ENCODE results near the gene FCN2.

FCN2 gene

DNA sequence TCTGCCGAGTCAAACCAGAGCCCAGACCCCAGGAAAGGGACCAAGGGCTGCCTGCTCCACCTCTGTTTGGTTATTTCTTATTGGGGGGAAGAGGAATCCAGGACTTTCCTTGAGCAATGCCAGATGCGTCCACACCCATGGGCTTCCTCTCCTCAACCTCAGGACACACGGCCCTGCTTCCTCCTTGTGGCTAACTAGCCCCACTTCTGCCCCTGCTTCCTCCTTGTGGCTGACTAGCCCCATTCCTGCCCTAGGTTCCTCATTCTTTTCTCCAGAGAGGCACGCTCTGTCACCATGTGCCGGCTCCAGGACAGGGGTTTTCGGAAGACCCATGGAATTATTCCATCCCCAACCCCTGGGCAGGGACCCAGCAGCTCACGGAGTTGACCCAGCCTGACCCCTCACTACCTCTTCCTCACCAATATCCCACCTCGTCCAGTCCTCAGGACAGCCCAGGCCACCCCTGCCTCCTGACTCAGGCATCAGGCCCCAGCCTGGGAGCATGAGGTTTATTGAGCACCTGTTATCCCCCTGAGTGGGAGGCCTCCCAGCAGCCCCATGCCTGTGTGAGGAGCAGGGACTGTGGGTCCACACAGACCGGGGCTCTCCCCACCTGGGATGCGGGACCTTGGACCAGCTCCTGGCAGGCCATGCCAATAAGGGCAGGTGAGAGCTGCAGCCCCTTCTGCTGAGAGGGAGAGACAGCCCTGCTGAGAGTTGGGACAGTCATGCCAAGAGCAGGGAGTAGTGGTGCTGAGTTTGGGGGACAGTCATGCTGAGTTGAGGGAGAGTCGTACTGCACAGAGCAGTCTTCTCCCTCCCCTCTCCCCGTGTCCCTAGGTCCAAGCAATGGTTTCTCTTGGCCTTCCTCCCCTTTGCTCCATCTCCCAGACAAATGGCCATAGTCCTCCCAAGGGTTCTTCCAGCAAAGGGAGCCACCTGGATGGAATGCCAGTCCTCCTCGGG is 48.9 kb downstream of the FCN2 start:
- TF ChIP-seq, protein P1, sequence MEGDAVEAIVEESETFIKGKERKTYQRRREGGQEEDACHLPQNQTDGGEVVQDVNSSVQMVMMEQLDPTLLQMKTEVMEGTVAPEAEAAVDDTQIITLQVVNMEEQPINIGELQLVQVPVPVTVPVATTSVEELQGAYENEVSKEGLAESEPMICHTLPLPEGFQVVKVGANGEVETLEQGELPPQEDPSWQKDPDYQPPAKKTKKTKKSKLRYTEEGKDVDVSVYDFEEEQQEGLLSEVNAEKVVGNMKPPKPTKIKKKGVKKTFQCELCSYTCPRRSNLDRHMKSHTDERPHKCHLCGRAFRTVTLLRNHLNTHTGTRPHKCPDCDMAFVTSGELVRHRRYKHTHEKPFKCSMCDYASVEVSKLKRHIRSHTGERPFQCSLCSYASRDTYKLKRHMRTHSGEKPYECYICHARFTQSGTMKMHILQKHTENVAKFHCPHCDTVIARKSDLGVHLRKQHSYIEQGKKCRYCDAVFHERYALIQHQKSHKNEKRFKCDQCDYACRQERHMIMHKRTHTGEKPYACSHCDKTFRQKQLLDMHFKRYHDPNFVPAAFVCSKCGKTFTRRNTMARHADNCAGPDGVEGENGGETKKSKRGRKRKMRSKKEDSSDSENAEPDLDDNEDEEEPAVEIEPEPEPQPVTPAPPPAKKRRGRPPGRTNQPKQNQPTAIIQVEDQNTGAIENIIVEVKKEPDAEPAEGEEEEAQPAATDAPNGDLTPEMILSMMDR (IDR thresholded peaks at IDR 0.05), result no peak
- peak overlapping the region in 1 of 2 donors; percentile 41 for H3K27ac ChIP-seq
- no peak overlapping the region for H3K4me3 ChIP-seq
- DNase-seq (ENCODE audit: low spot score), result no peak

DNA sequence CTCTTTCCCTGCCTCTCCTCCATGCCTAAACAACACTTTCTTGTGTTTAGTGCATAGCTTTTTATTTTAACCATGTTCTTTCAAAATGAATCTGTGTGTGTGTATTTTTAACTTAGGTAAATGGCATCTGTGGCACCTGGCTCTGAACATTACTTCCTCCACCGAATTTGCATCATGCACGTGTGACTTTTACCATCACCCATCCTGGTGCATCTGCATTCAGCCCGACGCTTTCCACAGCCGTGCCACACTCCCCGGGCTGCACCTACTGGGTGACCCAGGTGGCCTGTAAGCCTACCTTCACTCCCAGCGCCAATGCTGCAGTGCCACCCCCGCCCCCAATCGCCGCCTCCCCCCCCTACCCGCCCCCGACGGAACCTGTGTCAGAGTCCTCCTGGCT is 49.8 kb downstream of the FCN2 start:
- TF ChIP-seq, protein P1 (IDR thresholded peaks at IDR 0.05), result no peak
- Histone ChIP-seq H3K4me3 (no peak overlapping the region), H3K27ac (no peak overlapping the region)
- DNase-seq (ENCODE audit: low spot score), result no peak

DNA sequence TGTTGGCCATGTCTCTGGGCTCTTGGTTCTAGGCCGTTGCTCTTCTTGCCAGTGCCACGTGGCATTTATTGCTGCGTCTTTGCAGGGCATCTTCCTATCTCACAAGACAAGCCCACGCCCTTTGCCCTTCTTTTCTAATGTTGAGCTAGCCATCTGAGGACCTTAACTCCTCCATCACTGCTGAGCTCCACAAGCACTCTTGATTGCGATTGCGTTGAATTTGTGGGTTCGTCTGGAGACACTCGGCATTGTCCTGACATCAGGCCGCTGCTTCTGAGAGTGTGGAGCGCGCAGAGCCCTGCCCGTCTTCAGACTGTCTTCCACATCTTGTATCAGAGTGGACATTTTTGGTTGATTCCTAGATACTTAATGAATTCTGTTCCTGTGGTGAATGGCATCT is 51.6 kb downstream of the FCN2 start:
- Histone ChIP-seq H3K4me3 (no peak overlapping the region), H3K27ac (no peak overlapping the region)
- TF ChIP-seq, protein P1 (IDR thresholded peaks at IDR 0.05), result no peak
- DNase-seq (ENCODE audit: low spot score), result no peak

DNA sequence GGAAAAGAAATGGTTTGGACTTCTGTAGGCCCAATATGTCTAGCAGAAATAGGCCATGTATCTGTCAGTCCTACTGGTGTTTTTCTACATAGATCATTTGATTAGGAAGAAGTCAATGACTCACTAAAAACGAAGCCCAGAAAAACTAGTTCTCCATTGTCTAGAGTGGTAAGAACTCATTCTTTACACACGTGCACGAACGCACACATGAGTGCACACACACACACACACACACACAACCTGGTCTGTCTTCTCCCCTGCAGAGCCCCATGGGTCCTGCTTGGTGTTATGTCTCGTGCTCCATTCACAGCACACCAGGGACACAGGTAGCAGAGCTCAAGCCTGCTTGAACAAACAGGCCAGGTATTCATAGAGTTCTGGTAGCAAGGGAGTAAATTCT is 52.0 kb downstream of the FCN2 start:
- Histone ChIP-seq H3K27ac (no peak overlapping the region), H3K4me3 (no peak overlapping the region)
- TF ChIP-seq, protein P1 (IDR thresholded peaks at IDR 0.05), result no peak
- DNase-seq (ENCODE audit: low spot score), result no peak

DNA sequence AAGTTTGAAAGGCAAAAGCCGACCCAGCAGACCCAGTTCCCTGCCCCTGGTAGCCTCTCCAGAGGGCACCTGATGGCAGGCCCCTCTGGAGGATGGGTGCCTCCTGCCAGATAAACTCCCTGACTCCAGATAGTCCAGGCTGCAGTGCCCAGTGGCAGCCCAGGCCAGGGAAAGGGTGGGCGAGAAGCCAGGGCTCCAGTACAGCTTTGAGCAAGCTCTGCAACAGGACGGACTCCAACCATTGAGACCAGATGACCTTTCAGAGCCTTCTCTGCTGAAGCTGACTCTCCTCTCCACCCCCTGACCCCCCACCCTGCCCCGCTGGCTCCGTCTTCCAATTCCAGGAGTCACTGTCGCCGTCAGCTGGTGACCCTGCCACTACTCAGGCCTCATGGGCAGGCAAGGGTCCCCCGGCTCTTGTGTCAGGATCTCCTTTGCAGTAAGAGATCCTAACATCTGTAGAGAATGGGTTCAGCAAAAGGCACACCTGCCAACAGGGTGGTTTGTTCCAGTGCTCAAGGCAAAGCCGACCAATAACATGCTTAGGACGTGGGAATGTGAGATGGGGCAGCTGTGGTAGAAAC is 52.6 kb downstream of the FCN2 start:
- Histone ChIP-seq H3K4me3 (no peak overlapping the region), H3K27ac (no peak overlapping the region)
- no peak for DNase-seq (ENCODE audit: low spot score)
- TF ChIP-seq, protein P1 (IDR thresholded peaks at IDR 0.05), result no peak

DNA sequence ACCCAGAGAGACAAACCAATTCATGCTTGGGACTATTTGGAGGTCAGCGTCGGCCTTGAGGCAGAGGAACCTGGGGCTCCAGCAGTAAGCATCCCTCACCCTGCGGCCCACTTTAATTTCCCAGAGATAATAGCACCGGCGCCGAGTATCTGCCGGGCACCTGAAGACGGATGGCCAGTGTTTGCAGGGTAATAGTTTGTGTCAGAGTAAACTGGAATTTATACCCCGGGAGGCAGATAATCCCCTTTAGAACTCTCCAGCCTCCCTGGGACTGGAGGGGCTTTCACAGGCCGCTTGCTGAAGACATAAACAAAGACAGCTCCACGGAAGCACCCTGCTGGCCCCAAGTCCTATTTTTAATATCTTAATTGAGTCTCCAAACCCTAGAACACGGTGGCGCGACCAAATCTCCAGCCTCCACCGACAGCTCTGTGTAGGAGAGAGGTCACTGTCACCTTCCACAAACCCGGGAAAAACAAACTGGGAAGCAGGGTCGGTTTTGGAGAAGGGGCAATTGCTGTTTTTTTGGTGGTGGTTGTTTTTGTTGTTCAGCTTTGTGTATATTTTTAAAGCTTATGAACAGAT is 54.5 kb downstream of the FCN2 start:
- TF ChIP-seq, protein P1 (IDR thresholded peaks at IDR 0.05), result no peak
- no peak for DNase-seq (ENCODE audit: low spot score)
- Histone ChIP-seq H3K4me3 (no peak overlapping the region), H3K27ac (no peak overlapping the region)

Measured in coronary artery (tissue), 2 donors.